Small intestine (tissue), 7 donors: ENCODE measurements around the gene SORCS2. TPM values are rescaled to one million over a fixed set of nuclear protein-coding genes. Genes with fewer than 3 reads are reported as not detected.

ENCODE experiments used
- DNase-seq, 2 donors: peaks; one replicate each; pipeline versions ENCODE4 v3.0.0 to v3.0.0-alpha.2; 2013
- FAIRE-seq: peaks from 2 replicates; lab custom pipeline; 2012; peaks lifted over from hg19 to GRCh38; lab: Jason Lieb, UNC
- H3K27ac ChIP-seq, 3 donors: one replicate each; pipeline ENCODE4 v1.5.1; 2013; ENCODE audit warnings: low read length in 2 of 3, mild to moderate bottlenecking in 2 of 3, control low read depth in 1 of 3, inconsistent platforms in 1 of 3, low read depth in 1 of 3, moderate library complexity in 1 of 3
- H3K27me3 ChIP-seq, 3 donors: one replicate each; pipeline ENCODE4 v1.6.1; 2013; ENCODE audit warnings: low read length in 3 of 3, inconsistent platforms in 1 of 3; ENCODE audit not compliant: control insufficient read depth in 3 of 3, insufficient read depth in 3 of 3
- H3K36me3 ChIP-seq, 3 donors: one replicate each; pipeline ENCODE4 v1.6.1; 2013; ENCODE audit warnings: low read length in 3 of 3, inconsistent platforms in 1 of 3, low read depth in 1 of 3, mild to moderate bottlenecking in 1 of 3, moderate library complexity in 1 of 3; ENCODE audit not compliant: control insufficient read depth in 3 of 3, insufficient read depth in 2 of 3
- H3K4me1 ChIP-seq, 3 donors: one replicate each; pipeline ENCODE4 v1.6.1; 2013; ENCODE audit warnings: low read length in 2 of 3, inconsistent platforms in 1 of 3, low read depth in 1 of 3, mild to moderate bottlenecking in 1 of 3, moderate library complexity in 1 of 3; ENCODE audit not compliant: control insufficient read depth in 3 of 3, insufficient read depth in 2 of 3
- H3K4me3 ChIP-seq, 3 donors: one replicate each; pipeline ENCODE4 v1.5.1; 2013; ENCODE audit warnings: low read length in 3 of 3, control low read depth in 1 of 3, inconsistent platforms in 1 of 3, low read depth in 1 of 3, mild to moderate bottlenecking in 1 of 3, moderate library complexity in 1 of 3
- H3K9me3 ChIP-seq, 2 donors: one replicate each; pipeline ENCODE4 v1.6.1; 2013; ENCODE audit warnings: low read depth in 1 of 2, low read length in 1 of 2; ENCODE audit not compliant: control insufficient read depth in 2 of 2, insufficient read depth in 1 of 2
- WGBS, 3 donors: extraction: QIAGEN DNeasy Blood & Tissue Kit; methylation state at CpG; one replicate each; pipeline ENCODE4 v1.1.7; 2013; 5-methylcytosine and 5-hydroxymethylcytosine counted together
- polyA plus RNA-seq, 4 donors: library from polyadenylated mRNA; stranded (reverse) in 3 of 4; unstranded in 1 of 4; fragments of 200-250 nt in 3 of 4; fragments of 120-200 nt in 1 of 4; gene quantifications; one replicate each; pipeline versions ENCODE4 v1.2.1 to v1.2.3, GENCODE V29; 2013
- donor health status: healthy with polysubstance abuse.
- donor health status: control.
- donor health status: control.
- donor health status: Bipolar disorder and iron deficiency.
- donor health status: healthy.

The SORCS2 gene
- polyA plus RNA-seq, 4 donors, result 0.63 to 3.3 (median 2.2) TPM; not detected in 1

DNA sequence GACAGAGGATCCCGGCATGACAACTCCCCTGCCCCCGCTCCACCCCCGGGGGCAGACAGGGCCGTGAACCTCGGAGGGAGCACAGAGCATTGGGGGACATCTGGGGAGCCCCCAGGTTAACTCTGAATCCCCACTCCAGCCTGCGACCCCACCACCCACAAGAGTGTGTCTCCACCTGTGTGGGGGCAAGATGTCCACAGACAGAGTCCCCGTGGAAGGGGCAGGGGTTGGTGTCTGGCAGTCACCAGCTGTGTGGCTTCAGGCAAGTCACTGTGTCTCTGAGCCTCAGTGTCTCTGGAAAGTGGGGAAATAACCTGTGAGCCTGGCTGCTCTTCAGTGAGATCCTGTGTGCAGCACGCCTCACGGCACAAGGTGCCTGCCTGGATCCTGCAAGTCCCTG is 508.3 kb downstream of the SORCS2 start:
- no peak for FAIRE-seq
- DNase-seq, result no peak

GRCh38 chr4:7701866-7702649 is 509.7 kb downstream of the SORCS2 start:
- Histone ChIP-seq H3K27ac (no peak overlapping the region), H3K9me3 (no peaks in the 10 kb centered on the region), H3K27me3 (no peaks in the 10 kb centered on the region), H3K4me3 (no peak overlapping the region), H3K36me3 (no peaks in the 10 kb centered on the region), H3K4me1 (no peaks in the 10 kb centered on the region)
- DNase-seq (no peak), FAIRE-seq (no peak)
- WGBS, 3 donors, result 65 to 77% (median 69%) methylated on average over 16 to 19 of the region's 19 CpGs

More for the DNA sequence above, 508.3 kb downstream of the SORCS2 start:
- Histone ChIP-seq H3K9me3 (no peaks in the 10 kb centered on the region), H3K36me3 (no peaks in the 10 kb centered on the region), H3K27ac (no peak overlapping the region), H3K27me3 (no peaks in the 10 kb centered on the region), H3K4me3 (no peak overlapping the region), H3K4me1 (no peaks in the 10 kb centered on the region)
- WGBS, 3 donors, result 60 to 70% (median 61%) methylated on average over 9 of the region's 9 CpGs

DNA sequence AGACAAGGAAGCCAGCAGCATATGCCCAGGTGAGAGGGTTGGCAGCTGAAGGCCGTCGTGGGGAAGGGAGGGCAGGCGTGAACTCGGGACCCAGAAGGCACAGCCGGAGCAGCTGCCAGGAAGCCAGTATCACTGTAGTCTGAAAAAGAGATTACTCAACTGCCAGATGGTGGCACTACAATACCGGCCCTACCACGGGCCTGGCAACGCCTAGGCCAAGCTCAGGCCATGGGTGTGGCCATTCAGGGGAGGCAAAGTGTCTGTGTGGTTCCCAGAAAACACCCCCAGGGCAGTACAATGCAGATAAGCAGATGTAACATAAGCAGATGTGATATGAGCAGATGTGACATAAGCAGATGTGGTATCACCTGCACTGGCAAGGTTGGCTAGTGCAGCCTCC is 511.4 kb downstream of the SORCS2 start:
- no peak overlapping the region for H3K27ac ChIP-seq
- no peaks in the 10 kb centered on the region for H3K4me1 ChIP-seq
- H3K36me3 ChIP-seq, result no peaks in the 10 kb centered on the region
- H3K27me3 ChIP-seq, result no peaks in the 10 kb centered on the region
- no peak overlapping the region for H3K4me3 ChIP-seq
- no peak for DNase-seq
- 27 to 62% (median 55%) methylated on average over 8 of the region's 8 CpGs for WGBS, 3 donors
- no peak for FAIRE-seq
- H3K9me3 ChIP-seq, result no peaks in the 10 kb centered on the region

GRCh38 chr4:7704091-7704490 is 511.8 kb downstream of the SORCS2 start:
- no peak overlapping the region for H3K4me3 ChIP-seq
- no peaks in the 10 kb centered on the region for H3K36me3 ChIP-seq
- H3K4me1 ChIP-seq, result no peaks in the 10 kb centered on the region
- no peak for FAIRE-seq
- WGBS, 3 donors, result 81 to 92% (median 88%) methylated on average over 16 of the region's 16 CpGs
- no peaks in the 10 kb centered on the region for H3K9me3 ChIP-seq
- H3K27me3 ChIP-seq, result no peaks in the 10 kb centered on the region
- no peak for DNase-seq
- H3K27ac ChIP-seq, result no peak overlapping the region

GRCh38 chr4:7704625-7705024 is 512.3 kb downstream of the SORCS2 start:
- H3K27me3 ChIP-seq, result no peaks in the 10 kb centered on the region
- no peaks in the 10 kb centered on the region for H3K4me1 ChIP-seq
- no peaks in the 10 kb centered on the region for H3K36me3 ChIP-seq
- H3K27ac ChIP-seq, result no peak overlapping the region
- DNase-seq (no peak), FAIRE-seq (no peak)
- no peak overlapping the region for H3K4me3 ChIP-seq
- no peaks in the 10 kb centered on the region for H3K9me3 ChIP-seq
- 74 to 89% (median 85%) methylated on average over 19 of the region's 19 CpGs for WGBS, 3 donors

- H3K27ac ChIP-seq, result no peak overlapping the region
- H3K27me3 ChIP-seq, result no peaks in the 10 kb centered on the region
- DNase-seq (no peak), FAIRE-seq (no peak)
- 60 to 70% (median 62%) methylated on average over 7 to 8 of the region's 8 CpGs for WGBS, 3 donors
- H3K4me3 ChIP-seq, result no peak overlapping the region
- H3K4me1 ChIP-seq, result no peaks in the 10 kb centered on the region
- H3K36me3 ChIP-seq, result no peaks in the 10 kb centered on the region
- H3K9me3 ChIP-seq, result no peaks in the 10 kb centered on the region
These were observed 512.7 kb downstream of the SORCS2 start for GRCh38 chr4:7705062-7705461.

GRCh38 chr4:7705593-7705992 is 513.3 kb downstream of the SORCS2 start:
- DNase-seq, result no peak
- Histone ChIP-seq H3K4me1 (no peaks in the 10 kb centered on the region), H3K27me3 (no peaks in the 10 kb centered on the region), H3K4me3 (no peak overlapping the region), H3K27ac (no peak overlapping the region), H3K36me3 (no peaks in the 10 kb centered on the region), H3K9me3 (no peaks in the 10 kb centered on the region)
- no peak for FAIRE-seq
- 21 to 36% (median 30%) methylated on average over 6 to 7 of the region's 7 CpGs for WGBS, 3 donors

DNA sequence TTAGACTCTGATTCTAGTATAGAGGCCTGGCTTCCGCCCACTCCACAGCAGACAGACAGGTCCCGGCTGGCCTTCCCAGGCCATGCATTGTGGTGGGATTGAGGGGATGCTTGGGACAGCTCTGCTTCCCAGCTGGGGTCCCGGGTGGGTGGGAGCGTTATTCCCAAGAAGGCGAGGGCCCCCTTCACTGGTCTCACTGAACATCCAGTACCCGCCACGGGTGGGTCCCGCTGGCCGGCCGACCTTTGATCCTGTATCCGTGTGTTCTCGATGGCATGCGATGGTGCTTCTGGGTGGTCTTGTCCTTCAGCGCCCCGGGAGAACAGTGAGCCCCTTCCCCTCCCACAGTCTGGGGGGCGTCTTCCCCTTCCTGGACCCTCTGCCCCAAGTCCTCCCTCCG is 515.9 kb downstream of the SORCS2 start:
- H3K4me1 ChIP-seq, result no peaks in the 10 kb centered on the region
- WGBS, 3 donors, result 74 to 77% (median 74%) methylated on average over 17 of the region's 17 CpGs
- no peak for FAIRE-seq
- no peaks in the 10 kb centered on the region for H3K9me3 ChIP-seq
- H3K27ac ChIP-seq, result no peak overlapping the region
- H3K36me3 ChIP-seq, result no peaks in the 10 kb centered on the region
- H3K27me3 ChIP-seq, result no peaks in the 10 kb centered on the region
- no peak for DNase-seq
- no peak overlapping the region for H3K4me3 ChIP-seq

DNA sequence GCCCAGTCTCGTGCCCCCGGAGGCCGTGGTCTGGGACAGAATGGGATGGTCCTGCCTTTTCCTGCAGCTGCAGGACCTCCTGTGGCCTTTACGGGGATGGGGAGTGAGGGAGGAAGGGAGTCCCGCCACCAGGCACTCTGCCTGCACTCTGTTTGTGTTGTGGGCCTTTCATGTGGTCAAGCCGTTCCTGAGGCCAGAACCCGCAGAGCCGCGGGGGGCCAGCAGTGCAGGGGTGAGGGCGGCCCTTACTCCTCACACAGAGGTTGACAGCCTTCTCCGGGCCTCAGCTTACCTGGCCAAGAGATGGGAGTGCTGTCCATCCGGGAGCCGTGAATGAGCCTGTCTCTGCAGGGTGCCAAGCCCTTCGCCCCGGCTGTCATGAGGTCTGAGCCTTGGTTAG is 516.6 kb downstream of the SORCS2 start:
- peaks cover 0 to 2% of the 10 kb centered on the region in 2 donors for H3K9me3 ChIP-seq
- H3K4me3 ChIP-seq, result no peak overlapping the region
- WGBS, 3 donors, result 55 to 71% (median 60%) methylated on average over 15 of the region's 15 CpGs
- H3K4me1 ChIP-seq, result no peaks in the 10 kb centered on the region
- FAIRE-seq (no peak), DNase-seq (no peak)
- H3K36me3 ChIP-seq, result peaks cover 0 to 3% (median 0%) of the 10 kb centered on the region in 3 donors
- H3K27ac ChIP-seq, result no peak overlapping the region
- no peaks in the 10 kb centered on the region for H3K27me3 ChIP-seq
